ENCODE measurements around the gene TXNL4A. TPM values are rescaled to one million over a fixed set of nuclear protein-coding genes. Genes with fewer than 3 reads are reported as not detected.
A peak's percentile ranks its signal among the peaks of the same experiment; 100 is the strongest.

The TXNL4A gene
- total RNA-seq, 2 donors from 2014 or later, result 11.2 to 13.5 TPM

GRCh38 chr18:79943608-79944125 is 44.7 kb downstream of the TXNL4A start:
- no peak for ATAC-seq
- intact Hi-C loops (cut with DNase I), result loop anchor here (10.0 kb wide), 1 partner anchor 81 kb away; no protein-coding TSS in a partner anchor

DNA sequence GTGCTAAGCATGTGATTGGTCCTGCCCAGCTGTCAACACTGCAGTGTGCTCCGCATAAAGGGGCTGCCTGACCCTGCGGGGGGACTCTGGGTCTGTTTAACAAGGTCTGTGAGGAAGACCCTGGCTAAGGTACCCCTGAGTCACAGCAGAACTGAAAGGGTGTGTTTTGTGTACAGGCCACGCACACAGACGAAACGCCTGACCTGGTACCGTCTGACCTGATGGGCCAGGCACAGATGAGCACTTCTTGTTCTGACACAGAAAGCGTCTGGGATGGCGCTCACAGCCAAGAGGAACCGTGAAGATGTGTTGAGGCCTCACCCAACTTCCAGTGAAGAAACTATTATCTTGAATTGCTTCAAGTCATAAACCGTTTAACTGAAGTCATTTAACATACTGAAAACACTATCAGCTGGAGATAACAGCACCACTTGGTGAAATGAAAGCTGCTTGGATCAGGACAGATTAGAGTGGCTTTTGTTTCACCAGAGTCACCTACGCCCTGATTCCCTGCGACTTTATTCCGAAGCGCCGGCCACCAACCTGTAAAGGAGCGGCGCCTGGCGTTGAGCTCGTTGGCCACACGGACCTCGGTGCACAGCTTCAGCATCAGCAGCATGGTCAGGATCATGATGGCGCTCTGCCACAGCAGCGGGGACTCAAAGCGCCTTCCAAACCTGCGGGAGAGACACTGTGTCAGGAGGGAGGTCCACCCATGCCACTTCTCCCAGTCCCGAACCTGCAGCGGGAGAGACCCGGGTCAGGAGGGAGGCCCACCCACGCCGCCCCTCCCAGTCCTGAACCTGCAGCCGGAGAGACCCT is 45.4 kb downstream of the TXNL4A start:
- ATAC-seq (no peak), DNase-seq (peak in 1 of 4 donors; percentile 11)
- H3K4me1 ChIP-seq, result peaks cover 54% of the 10 kb centered on the region
- peak overlapping the region in 1 of 4 donors; percentile 37 for H3K27ac ChIP-seq
- TF ChIP-seq, protein P1, sequence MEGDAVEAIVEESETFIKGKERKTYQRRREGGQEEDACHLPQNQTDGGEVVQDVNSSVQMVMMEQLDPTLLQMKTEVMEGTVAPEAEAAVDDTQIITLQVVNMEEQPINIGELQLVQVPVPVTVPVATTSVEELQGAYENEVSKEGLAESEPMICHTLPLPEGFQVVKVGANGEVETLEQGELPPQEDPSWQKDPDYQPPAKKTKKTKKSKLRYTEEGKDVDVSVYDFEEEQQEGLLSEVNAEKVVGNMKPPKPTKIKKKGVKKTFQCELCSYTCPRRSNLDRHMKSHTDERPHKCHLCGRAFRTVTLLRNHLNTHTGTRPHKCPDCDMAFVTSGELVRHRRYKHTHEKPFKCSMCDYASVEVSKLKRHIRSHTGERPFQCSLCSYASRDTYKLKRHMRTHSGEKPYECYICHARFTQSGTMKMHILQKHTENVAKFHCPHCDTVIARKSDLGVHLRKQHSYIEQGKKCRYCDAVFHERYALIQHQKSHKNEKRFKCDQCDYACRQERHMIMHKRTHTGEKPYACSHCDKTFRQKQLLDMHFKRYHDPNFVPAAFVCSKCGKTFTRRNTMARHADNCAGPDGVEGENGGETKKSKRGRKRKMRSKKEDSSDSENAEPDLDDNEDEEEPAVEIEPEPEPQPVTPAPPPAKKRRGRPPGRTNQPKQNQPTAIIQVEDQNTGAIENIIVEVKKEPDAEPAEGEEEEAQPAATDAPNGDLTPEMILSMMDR (IDR thresholded peaks at IDR 0.05), result no peak
- TF ChIP-seq POLR2A (IDR thresholded peaks at IDR 0.05), result no peak
- no peaks in the 10 kb centered on the region for H3K27me3 ChIP-seq
- intact Hi-C loops (cut with DNase I), result loop anchor here (10.0 kb wide), 1 partner anchor 82 kb away; no protein-coding TSS in a partner anchor
- WGBS, 2 donors, result 67 to 83% methylated on average over 12 to 31 of the region's 31 CpGs
- H3K36me3 ChIP-seq (replicated peaks in 1 of 2; ENCODE audit: insufficient read depth in 1 of 2, low read depth in 2 of 2), result peaks cover 6% of the 10 kb centered on the region in 2 donors
- no peaks in the 10 kb centered on the region for H3K9me3 ChIP-seq
- no peak overlapping the region for H3K4me3 ChIP-seq

More at GRCh38 chr18:79943608-79944125, 44.7 kb downstream of the TXNL4A start:
- Histone ChIP-seq H3K4me1 (peaks cover 60% of the 10 kb centered on the region), H3K9me3 (no peaks in the 10 kb centered on the region), H3K27ac (peak overlapping the region; percentile 37 to 57 (median 45)), H3K36me3 (replicated peaks in 1 of 2; ENCODE audit: insufficient read depth in 1 of 2, low read depth in 2 of 2) (peaks cover 6% of the 10 kb centered on the region in 2 donors), H3K4me3 (no peak overlapping the region), H3K27me3 (no peaks in the 10 kb centered on the region)
- TF ChIP-seq POLR2A (IDR thresholded peaks at IDR 0.05), result no peak
- TF ChIP-seq, protein P1 (IDR thresholded peaks at IDR 0.05), result no peak
- 67 to 89% methylated on average over 10 to 20 of the region's 20 CpGs for WGBS, 2 donors
- DNase-seq, result no peak

DNA sequence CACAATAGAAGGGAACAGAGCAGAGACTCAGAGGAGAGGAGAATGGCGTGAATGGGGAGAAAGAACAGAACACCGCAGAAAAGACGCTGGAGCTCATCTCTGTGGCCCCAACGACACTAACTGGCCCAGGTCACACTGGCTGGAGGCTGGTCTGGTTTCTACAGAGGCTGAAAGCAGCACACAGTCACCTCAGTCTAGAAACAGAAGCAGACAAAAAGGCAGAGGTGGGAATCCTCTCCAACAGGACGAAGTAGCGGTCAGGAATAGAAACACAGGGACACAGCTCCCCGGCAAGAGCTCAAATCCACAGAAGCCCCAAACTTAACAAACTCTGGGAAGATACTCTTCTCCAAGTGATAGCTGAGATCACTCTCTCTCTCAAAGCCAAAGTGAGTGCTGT is 46.2 kb downstream of the TXNL4A start:
- H3K4me1 ChIP-seq, result peaks cover 49% of the 10 kb centered on the region
- ATAC-seq, result no peak

DNA sequence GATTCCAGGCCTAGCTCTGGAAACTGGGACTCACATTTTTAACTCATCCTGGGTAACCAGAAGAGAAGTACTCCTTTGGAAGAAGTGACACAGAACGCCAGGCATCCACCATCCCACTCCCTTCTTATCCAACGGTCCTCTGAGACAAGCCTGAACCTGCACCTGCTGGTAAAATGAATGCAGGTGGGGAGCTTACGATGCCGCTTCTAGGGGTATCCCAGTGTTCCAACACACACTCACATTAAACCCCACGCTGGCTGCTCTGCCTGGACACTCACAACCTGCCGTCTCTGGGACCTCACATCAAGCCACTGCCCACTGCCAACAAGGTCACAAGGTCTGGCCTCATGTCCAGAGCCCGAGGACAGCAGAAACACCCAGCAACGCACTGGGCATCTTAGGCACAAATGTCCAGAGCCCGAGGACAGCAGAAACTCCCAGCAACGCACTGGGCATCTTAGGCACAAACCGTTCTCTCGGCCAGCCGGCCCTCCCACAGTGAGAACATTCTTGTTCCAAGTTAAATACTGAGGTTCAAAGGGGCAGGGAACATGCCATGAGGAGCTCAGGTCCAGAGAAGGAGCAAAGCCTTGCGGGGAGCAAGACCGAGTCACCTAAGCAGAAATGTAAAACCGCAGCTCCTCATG is 46.8 kb downstream of the TXNL4A start:
- Histone ChIP-seq H3K4me3 (no peak overlapping the region), H3K27me3 (no peaks in the 10 kb centered on the region), H3K36me3 (replicated peaks in 1 of 2; ENCODE audit: insufficient read depth in 1 of 2, low read depth in 2 of 2) (peaks cover 6% of the 10 kb centered on the region in 2 donors), H3K27ac (no peak overlapping the region), H3K4me1 (peaks cover 49% of the 10 kb centered on the region), H3K9me3 (no peaks in the 10 kb centered on the region)
- no peak for TF ChIP-seq POLR2A (IDR thresholded peaks at IDR 0.05)
- TF ChIP-seq, protein P1 (IDR thresholded peaks at IDR 0.05), result no peak
- WGBS, 2 donors, result 47 to 56% methylated on average over 14 to 16 of the region's 16 CpGs
- DNase-seq (peak; percentile 22 to 59 (median 41)), ATAC-seq (no peak)
- intact Hi-C loops (cut with DNase I), result loop anchor here (10.0 kb wide), 1 partner anchor 83 kb away; no protein-coding TSS in a partner anchor

More for the DNA sequence above, 46.2 kb downstream of the TXNL4A start:
- TF ChIP-seq, protein P1 (IDR thresholded peaks at IDR 0.05), result no peak
- TF ChIP-seq POLR2A (IDR thresholded peaks at IDR 0.05), result no peak
- Histone ChIP-seq H3K27ac (no peak overlapping the region), H3K4me3 (no peak overlapping the region), H3K9me3 (no peaks in the 10 kb centered on the region), H3K27me3 (no peaks in the 10 kb centered on the region), H3K36me3 (replicated peaks in 1 of 2; ENCODE audit: insufficient read depth in 1 of 2, low read depth in 2 of 2) (peaks cover 6% of the 10 kb centered on the region in 2 donors)
- intact Hi-C loops (cut with DNase I), result loop anchor here (10.0 kb wide), 1 partner anchor 83 kb away; no protein-coding TSS in a partner anchor
- WGBS, 2 donors, result 86 to 91% methylated on average over 7 of the region's 7 CpGs
- DNase-seq, result no peak
